GM12878 (cell line): ENCODE results near the gene ZFPM1. TPM values are rescaled to one million over a fixed set of nuclear protein-coding genes. Genes with fewer than 3 reads are reported as not detected.

ENCODE experiments used
- ATAC-seq: fragments of 200-7000 bp; cut with Tn5 transposase; 3 replicates; pipeline ENCODE4 v1.9.1; 2020; ENCODE audit warnings: mild to moderate bottlenecking, moderate library complexity
- BruUV-seq: library from RNA; stranded (reverse); fragments of 400-500 nt; replicated peaks from 2 replicates; lab custom pipeline; 2021; lab: Mats Ljungman, UMichigan
- CTCF ChIA-PET: fragments of 300-600 bp; sonication (Branson Sonifier 250); formaldehyde crosslinking; extraction: SDS; loops from one replicate; lab custom pipeline; 2021; ENCODE audit warnings: inconsistent platforms; lab: Yijun Ruan, JAX
- POLR2A ChIA-PET: fragments of 350-600 bp; formaldehyde crosslinking; extraction: SDS; loops from one replicate; lab custom pipeline; 2021; ENCODE audit warnings: inconsistent platforms; lab: Charles Lee
- RAD21 ChIA-PET: fragments of 300-600 bp; sonication (Branson Sonifier 250); formaldehyde crosslinking; loops from one replicate; lab custom pipeline; 2023; ENCODE audit warnings: antibody characterized with exemption; ENCODE audit not compliant: unreplicated experiment; lab: Charles Lee
- SMC1A ChIA-PET: fragments of 300-600 bp; sonication (Branson Sonifier 250); formaldehyde crosslinking; loops from one replicate; lab custom pipeline; 2023; ENCODE audit not compliant: unreplicated experiment, uncharacterized antibody; lab: Charles Lee
- DNase-seq: peaks from one replicate; pipeline ENCODE4 v3.0.0-alpha.2; 2011; ENCODE audit warnings: low read depth, low spot score
- FAIRE-seq: peaks from 3 replicates; lab custom pipeline; 2011; peaks lifted over from hg19 to GRCh38; lab: Jason Lieb, UNC
- H2AFZ ChIP-seq: 2 replicates; pipeline ENCODE4 v1.6.0; 2011; ENCODE audit warnings: low read depth, low read length, control low read depth; ENCODE audit not compliant: control insufficient read depth
- H3K27ac ChIP-seq: 2 replicates; pipeline ENCODE4 v1.5.1; 2011; ENCODE audit warnings: control low read depth; ENCODE audit not compliant: control insufficient read depth, insufficient read depth
- H3K27me3 ChIP-seq, 2 experiments: replicated peaks in 1 of 2; 2 replicates each; pipeline versions ENCODE4 v1.6.0 to v1.6.1; 2011; ENCODE audit warnings: low read length in 1 of 2; ENCODE audit not compliant: control insufficient read depth in 2 of 2, insufficient read depth in 2 of 2
- H3K36me3 ChIP-seq, 2 experiments: 2 replicates each; pipeline ENCODE4 v1.5.1; 2011; ENCODE audit warnings: low read length in 1 of 2; ENCODE audit not compliant: control insufficient read depth in 2 of 2, insufficient read depth in 2 of 2
- H3K4me1 ChIP-seq: 2 replicates; pipeline ENCODE4 v1.6.1; 2011; ENCODE audit warnings: mild to moderate bottlenecking, low read length, moderate library complexity, mixed read lengths; ENCODE audit not compliant: control insufficient read depth, insufficient read depth
- H3K4me2 ChIP-seq: 2 replicates; pipeline ENCODE4 v1.6.0; 2011; ENCODE audit warnings: control low read depth; ENCODE audit not compliant: control insufficient read depth, insufficient read depth
- H3K4me3 ChIP-seq: fragments of 200-600 bp; sonication (generic); 2 replicates; pipeline ENCODE4 v1.5.1; 2016
- H3K79me2 ChIP-seq: 2 replicates; pipeline ENCODE4 v1.6.0; 2011; ENCODE audit warnings: low read length; ENCODE audit not compliant: control insufficient read depth, insufficient read depth
- H3K9ac ChIP-seq: 2 replicates; pipeline ENCODE4 v1.8.0; 2011; ENCODE audit warnings: low read length, control low read depth, mixed read lengths; ENCODE audit not compliant: control insufficient read depth, insufficient read depth
- H3K9me3 ChIP-seq: replicated peaks from 3 replicates; pipeline ENCODE4 v1.5.1; 2011; ENCODE audit warnings: mild to moderate bottlenecking, low read length; ENCODE audit not compliant: control insufficient read depth, insufficient read depth
- H4K20me1 ChIP-seq: 2 replicates; pipeline ENCODE4 v1.6.0; 2011; ENCODE audit not compliant: control insufficient read depth, insufficient read depth
- BCL11A ChIP-seq: IDR thresholded peaks from 2 replicates; pipeline ENCODE4 v1.6.1; 2011; ENCODE audit warnings: low read depth, low read length
- BHLHE40 ChIP-seq, 2 experiments: fragments of 450-650 bp in 1 of 2; IDR thresholded peaks; 2 replicates each; pipeline ENCODE4 v1.6.1; 2011 to 2017; ENCODE audit warnings: low read depth in 2 of 2, borderline replicate concordance in 1 of 2, improper control_type of control experiment in 1 of 2, low read length in 1 of 2, mild to moderate bottlenecking in 1 of 2
- CHD1 ChIP-seq: IDR thresholded peaks from 2 replicates; pipeline ENCODE4 v1.6.1; 2012; ENCODE audit warnings: low read depth, low read length, improper control_type of control experiment
- CHD2 ChIP-seq: IDR thresholded peaks from 2 replicates; pipeline ENCODE4 v1.6.1; 2011; ENCODE audit warnings: low read depth, low read length, improper control_type of control experiment, borderline replicate concordance
- CREM ChIP-seq: IDR thresholded peaks from 2 replicates; pipeline ENCODE4 v1.6.1; 2014; ENCODE audit warnings: antibody characterized with exemption, low read depth
- DPF2 ChIP-seq: fragments of 450-650 bp; IDR thresholded peaks from 2 replicates; pipeline ENCODE4 v1.6.1; 2017; ENCODE audit warnings: mild to moderate bottlenecking
- EED ChIP-seq: sonication (generic); IDR thresholded peaks from 2 replicates; pipeline ENCODE4 v1.6.1; 2016; ENCODE audit warnings: antibody characterized with exemption, low read depth
- EGR1 ChIP-seq, 2 experiments: IDR thresholded peaks; 1 replicate in 1 of 2; 2 replicates in 1 of 2; pipeline ENCODE4 v1.6.1; 2011 to 2012; ENCODE audit warnings: low read depth in 2 of 2, low read length in 2 of 2, borderline replicate concordance in 1 of 2, mild to moderate bottlenecking in 1 of 2, moderate library complexity in 1 of 2
- ETV6 ChIP-seq, 2 experiments: fragments of 450-650 bp in 1 of 2; IDR thresholded peaks in 1 of 2; conservative IDR thresholded peaks in 1 of 2; 2 replicates each; pipeline ENCODE4 v1.6.1; 2014; ENCODE audit warnings: antibody characterized with exemption in 1 of 2, borderline replicate concordance in 1 of 2, low read depth in 1 of 2, mild to moderate bottlenecking in 1 of 2, moderate library complexity in 1 of 2
- KLF5 ChIP-seq: fragments of 450-650 bp; IDR thresholded peaks from 2 replicates; pipeline ENCODE4 v1.6.1; 2014; ENCODE audit warnings: mild to moderate bottlenecking; ENCODE audit not compliant: partially characterized antibody
- PAX8 ChIP-seq: fragments of 450-650 bp; IDR thresholded peaks from 2 replicates; pipeline ENCODE4 v1.6.1; 2017; ENCODE audit warnings: mild to moderate bottlenecking, moderate library complexity
- SREBF1 ChIP-seq: IDR thresholded peaks from 2 replicates; pipeline ENCODE4 v1.6.1; 2012; ENCODE audit warnings: mild to moderate bottlenecking, low read length
- SUZ12 ChIP-seq: fragments of 200-600 bp; sonication (generic); IDR thresholded peaks from one replicate; pipeline ENCODE4 v1.6.1; 2018; ENCODE audit warnings: antibody characterized with exemption, mild to moderate bottlenecking; ENCODE audit not compliant: unreplicated experiment
- ZNF217 ChIP-seq: fragments of 450-650 bp; IDR thresholded peaks from 2 replicates; pipeline ENCODE4 v1.6.1; 2017; ENCODE audit warnings: antibody characterized with exemption, mild to moderate bottlenecking
- WGBS: methylation state at CpG from one replicate; pipeline ENCODE4 v1.1.6; 2016; ENCODE audit warnings: low lambda C conversion rate; ENCODE audit not compliant: insufficient replicate concordance, insufficient coverage; ENCODE audit errors: missing lambda C conversion rate; 5-methylcytosine and 5-hydroxymethylcytosine counted together
- in situ Hi-C: fragments of 300-500 bp; cut with MboI; formaldehyde crosslinking; loops from 9 replicates; pipeline ENCODE4 v1.14.3; 2018; ENCODE audit warnings: mixed read lengths
- intact Hi-C: fragments of 100-400 bp; cut with micrococcal nuclease; formaldehyde crosslinking; loops from one replicate; pipeline ENCODE4 v1.14.2; 2022; ENCODE audit not compliant: unreplicated experiment
- polyA plus RNA-seq, 11 experiments: library from polyadenylated mRNA; depleted of rRNA in 4 of 11; unstranded in 6 of 11; stranded (reverse) in 5 of 11; fragments of >200 nt; fragmentation: Nextera tagmentation in 4 of 11; fragmentation: Illumina TruSeq in 1 of 11; extraction: Ambion mirVana in 4 of 11; extraction: Trizol in 1 of 11; gene quantifications; 1 replicate in 1 of 11; 2 replicates in 10 of 11; pipeline versions ENCODE4 v1.2.1 to v1.2.3, GENCODE V29; 2011 to 2016; ENCODE audit warnings: inconsistent platforms in 2 of 11, missing spikeins in 2 of 11, low read depth in 1 of 11
- total RNA-seq, 4 experiments: library from RNA; depleted of rRNA in 3 of 4; stranded (reverse); fragments of >200 nt in 3 of 4; fragmentation: Illumina TruSeq in 1 of 4; extraction: Trizol in 1 of 4; gene quantifications; 2 replicates each; pipeline versions ENCODE4 v1.2.1 to v1.2.3, GENCODE V29; 2013 to 2021
- TF ChIP-seq, protein P1 (sequence below): IDR thresholded peaks from 2 replicates; pipeline ENCODE4 v1.6.1; 2011; ENCODE audit warnings: borderline replicate concordance, low read depth, mild to moderate bottlenecking, moderate library complexity, mixed read lengths, low read length; ENCODE audit not compliant: insufficient read depth; ENCODE audit errors: extremely low read length

ZFPM1 gene
- total and polyA plus RNA-seq, 10 of the 15 experiments (the other 5 are each of a cell fraction or from before 2014, with no cell fraction given), result 0.02 to 5.1 (median 0.30) TPM

GRCh38 chr16:88407807-88408206 is 45.3 kb upstream of the ZFPM1 start:
- no peaks in the 10 kb centered on the region for H4K20me1 ChIP-seq
- in situ Hi-C loops, result no loop called here
- no peak for TF ChIP-seq DPF2
- TF ChIP-seq BHLHE40 (IDR thresholded peaks at IDR 0.05; ENCODE audit: borderline replicate concordance in 1 of 2, low read depth in 2 of 2, low read length in 1 of 2), result peak in 1 of 2 experiments; percentile 45; a peak in 2 of 4 replicates
- no peak for TF ChIP-seq SUZ12
- TF ChIP-seq, protein P1, sequence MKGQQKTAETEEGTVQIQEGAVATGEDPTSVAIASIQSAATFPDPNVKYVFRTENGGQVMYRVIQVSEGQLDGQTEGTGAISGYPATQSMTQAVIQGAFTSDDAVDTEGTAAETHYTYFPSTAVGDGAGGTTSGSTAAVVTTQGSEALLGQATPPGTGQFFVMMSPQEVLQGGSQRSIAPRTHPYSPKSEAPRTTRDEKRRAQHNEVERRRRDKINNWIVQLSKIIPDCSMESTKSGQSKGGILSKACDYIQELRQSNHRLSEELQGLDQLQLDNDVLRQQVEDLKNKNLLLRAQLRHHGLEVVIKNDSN, result peak; percentile 2
- TF ChIP-seq CREM, result no peak
- no peak for TF ChIP-seq PAX8
- BruUV-seq, result no TSS peak
- no peak for DNase-seq
- ATAC-seq, result no peak
- H3K4me2 ChIP-seq, result no peak overlapping the region
- H2AFZ ChIP-seq, result no peak overlapping the region
- no peak overlapping the region for H3K9ac ChIP-seq
- no peaks in the 10 kb centered on the region for H3K9me3 ChIP-seq
- H3K79me2 ChIP-seq, result no peaks in the 10 kb centered on the region
- no peak overlapping the region for H3K27ac ChIP-seq
- intact Hi-C loops, result no loop called here
- H3K36me3 ChIP-seq, result no peaks in the 10 kb centered on the region
- H3K4me1 ChIP-seq, result no peaks in the 10 kb centered on the region
- 3% methylated on average over 5 of the region's 5 CpGs for WGBS
- ChIA-PET POLR2A (no interaction called here), CTCF (no interaction called here), SMC1A (no interaction called here), RAD21 (no interaction called here)
- H3K4me3 ChIP-seq, result no peak overlapping the region
- FAIRE-seq, result no peak
- H3K27me3 ChIP-seq, result no peaks in the 10 kb centered on the region

GRCh38 chr16:88408561-88409142 is 44.4 kb upstream of the ZFPM1 start:
- no peaks in the 10 kb centered on the region for H3K4me1 ChIP-seq
- no peak overlapping the region for H3K27ac ChIP-seq
- DNase-seq (no peak), ATAC-seq (no peak), FAIRE-seq (no peak)
- no peak for TF ChIP-seq EGR1 (IDR thresholded peaks at IDR 0.05; ENCODE audit: borderline replicate concordance in 1 of 2, low read depth in 2 of 2, low read length in 2 of 2)
- TF ChIP-seq SREBF1, result no peak
- TF ChIP-seq EED, result no peak
- no peak for TF ChIP-seq CHD1
- no peak for TF ChIP-seq ZNF217
- no peak for TF ChIP-seq KLF5
- TF ChIP-seq ETV6 (conservative IDR thresholded peaks at IDR 0.05 in 1 of 2, IDR thresholded peaks at IDR 0.05 in 1 of 2; ENCODE audit: borderline replicate concordance in 1 of 2, low read depth in 1 of 2), result no peak
- TF ChIP-seq BCL11A, result no peak
- TF ChIP-seq CHD2, result no peak
- H3K9ac ChIP-seq, result no peak overlapping the region
- CTCF ChIA-PET, result no interaction called here
- intact Hi-C loops, result no loop called here
- no peaks in the 10 kb centered on the region for H3K27me3 ChIP-seq
- no peak overlapping the region for H3K4me2 ChIP-seq
- H3K79me2 ChIP-seq, result no peaks in the 10 kb centered on the region
- in situ Hi-C loops, result no loop called here
- no TSS peak for BruUV-seq
- no peaks in the 10 kb centered on the region for H3K36me3 ChIP-seq
- 27% methylated on average over 15 of the region's 15 CpGs for WGBS
- RAD21 ChIA-PET, result no interaction called here
- no peaks in the 10 kb centered on the region for H4K20me1 ChIP-seq
- SMC1A ChIA-PET, result no interaction called here
- POLR2A ChIA-PET, result no interaction called here
- no peaks in the 10 kb centered on the region for H3K9me3 ChIP-seq
- H3K4me3 ChIP-seq, result no peak overlapping the region
- H2AFZ ChIP-seq, result no peak overlapping the region
